Liver (tissue), 9 donors: ENCODE measurements around the gene PARP4. TPM values are rescaled to one million over a fixed set of nuclear protein-coding genes. Genes with fewer than 3 reads are reported as not detected.
"Not testable (repeated sequence)": the region's sequence is repeated elsewhere in the genome, so short reads cannot be mapped to it uniquely, and the experiment has no call there.

ENCODE experiments used
- DNase-seq: peaks from one replicate; pipeline ENCODE4 v3.0.0-alpha.2; 2017; ENCODE audit warnings: low spot score
- H3K27ac ChIP-seq, 2 donors: one replicate each; pipeline ENCODE4 v1.7.0; 2013; ENCODE audit warnings: inconsistent platforms in 2 of 2, low read length in 2 of 2, control low read depth in 1 of 2, low read depth in 1 of 2, mild to moderate bottlenecking in 1 of 2
- H3K27me3 ChIP-seq, 4 donors: one replicate each; pipeline versions ENCODE4 v1.6.1 to v1.7.0; 2013; ENCODE audit warnings: low read length in 3 of 4, inconsistent platforms in 1 of 4, mild to moderate bottlenecking in 1 of 4, moderate library complexity in 1 of 4; ENCODE audit not compliant: control insufficient read depth in 4 of 4, insufficient read depth in 4 of 4
- H3K36me3 ChIP-seq, 4 donors: one replicate each; pipeline versions ENCODE4 v1.6.1 to v1.7.0; 2013; ENCODE audit warnings: low read length in 3 of 4, mild to moderate bottlenecking in 3 of 4, low read depth in 1 of 4, moderate library complexity in 1 of 4; ENCODE audit not compliant: control insufficient read depth in 4 of 4, insufficient read depth in 3 of 4
- H3K4me1 ChIP-seq, 4 donors: one replicate each; pipeline versions ENCODE4 v1.6.1 to v1.7.0; 2013; ENCODE audit warnings: low read length in 3 of 4, mild to moderate bottlenecking in 3 of 4, moderate library complexity in 1 of 4; ENCODE audit not compliant: control insufficient read depth in 4 of 4, insufficient read depth in 4 of 4
- H3K4me3 ChIP-seq, 3 donors: one replicate each; pipeline versions ENCODE4 v1.6.1 to v1.7.0; 2013; ENCODE audit warnings: low read length in 3 of 3, control low read depth in 1 of 3, low read depth in 1 of 3, mild to moderate bottlenecking in 1 of 3
- H3K9ac ChIP-seq, 2 donors: one replicate each; pipeline ENCODE4 v1.7.0; 2013; ENCODE audit warnings: low read length in 2 of 2, mild to moderate bottlenecking in 2 of 2, moderate library complexity in 2 of 2, control low read depth in 1 of 2, low read depth in 1 of 2
- H3K9me3 ChIP-seq, 4 donors: one replicate each; pipeline versions ENCODE4 v1.6.1 to v1.7.0; 2013; ENCODE audit warnings: low read length in 3 of 4; ENCODE audit not compliant: control insufficient read depth in 4 of 4
- EGR1 ChIP-seq, 2 donors: IDR thresholded peaks; 2 replicates each; pipeline ENCODE4 v1.6.1; 2016 to 2018; ENCODE audit warnings: antibody characterized with exemption in 2 of 2, low read depth in 2 of 2
- FOXA2 ChIP-seq: IDR thresholded peaks from 2 replicates; pipeline ENCODE4 v1.6.1; 2016; ENCODE audit warnings: antibody characterized with exemption
- HNF4A ChIP-seq, 2 donors: conservative IDR thresholded peaks; 2 replicates each; pipeline ENCODE4 v1.6.1; 2016; ENCODE audit warnings: antibody characterized with exemption in 2 of 2, mild to moderate bottlenecking in 2 of 2
- HNF4G ChIP-seq: IDR thresholded peaks from 2 replicates; pipeline ENCODE4 v1.6.1; 2016; ENCODE audit warnings: antibody characterized with exemption
- JUND ChIP-seq, 2 donors: IDR thresholded peaks; 2 replicates each; pipeline ENCODE4 v1.6.1; 2016; ENCODE audit warnings: antibody characterized with exemption in 2 of 2
- NR2F2 ChIP-seq: IDR thresholded peaks from 2 replicates; pipeline ENCODE4 v1.6.1; 2016; ENCODE audit warnings: antibody characterized with exemption
- SP1 ChIP-seq: IDR thresholded peaks from 2 replicates; pipeline ENCODE4 v1.6.1; 2018; ENCODE audit warnings: antibody characterized with exemption, mild to moderate bottlenecking
- TAF1 ChIP-seq: conservative IDR thresholded peaks from 2 replicates; pipeline ENCODE4 v1.6.1; 2016; ENCODE audit warnings: antibody characterized with exemption, mild to moderate bottlenecking
- YY1 ChIP-seq: IDR thresholded peaks from 2 replicates; pipeline ENCODE4 v1.6.1; 2016; ENCODE audit warnings: antibody characterized with exemption, mild to moderate bottlenecking
- WGBS: extraction: QIAGEN DNeasy Blood & Tissue Kit; methylation state at CpG from one replicate; pipeline ENCODE4 v1.1.7; 2013; 5-methylcytosine and 5-hydroxymethylcytosine counted together
- polyA plus RNA-seq, 2 donors: library from polyadenylated mRNA; stranded (reverse) in 1 of 2; unstranded in 1 of 2; fragments of 200-250 nt in 1 of 2; fragments of >200 nt in 1 of 2; fragmentation: Nextera tagmentation in 1 of 2; extraction: Ambion mirVana in 1 of 2; gene quantifications; one replicate each; pipeline versions ENCODE4 v1.2.1 to v1.2.3, GENCODE V29; 2013 to 2015
- total RNA-seq, 2 donors: library from RNA; depleted of rRNA; stranded (reverse); fragments of >200 nt; gene quantifications; one replicate each; pipeline ENCODE4 v1.2.3, GENCODE V29; 2014
- TF ChIP-seq, protein P1 (sequence below): IDR thresholded peaks from 2 replicates; pipeline ENCODE4 v1.6.1; 2016; ENCODE audit warnings: antibody characterized with exemption
- TF ChIP-seq, protein P2 (sequence below): IDR thresholded peaks from 2 replicates; pipeline ENCODE4 v1.6.1; 2016; ENCODE audit warnings: antibody characterized with exemption, mild to moderate bottlenecking
- TF ChIP-seq, protein P3 (sequence below): IDR thresholded peaks from 2 replicates; pipeline ENCODE4 v1.6.1; 2016; ENCODE audit warnings: antibody characterized with exemption
- donor health status: healthy.
- donor health status: healthy.
- donor health status: healthy.
- donor health status: healthy.
- donor health status: healthy.

Gene PARP4
- total and polyA plus RNA-seq, 4 donors: 10.7 to 29.3 (median 17.7) TPM

DNA sequence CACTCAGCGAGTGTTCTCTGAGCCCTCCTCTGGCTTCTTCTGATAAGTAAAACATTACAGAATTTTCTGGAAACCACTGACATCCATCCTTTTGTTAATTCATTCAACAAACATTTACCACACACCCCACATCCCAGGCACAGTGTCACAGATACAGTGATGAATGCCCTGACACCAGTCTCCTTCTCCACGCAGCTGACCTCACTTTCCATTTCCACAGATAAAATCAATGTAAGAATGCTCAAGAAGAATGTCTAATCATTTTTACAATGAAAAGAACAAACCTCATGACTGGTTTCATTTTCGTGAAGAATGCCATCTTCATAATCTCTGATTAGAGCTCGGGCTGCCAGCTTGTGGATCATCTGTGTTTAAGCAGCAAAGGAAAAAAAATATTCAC is 69.2 kb downstream of the PARP4 start (continued):
- no peak for TF ChIP-seq EGR1 (IDR thresholded peaks at IDR 0.05; ENCODE audit: low read depth in 2 of 2)
- TF ChIP-seq TAF1: no peak
- no peak for TF ChIP-seq HNF4A (conservative IDR thresholded peaks at IDR 0.05)
- no peak for TF ChIP-seq HNF4G
- TF ChIP-seq JUND (IDR thresholded peaks at IDR 0.05): no peak
- TF ChIP-seq FOXA2: no peak

DNA sequence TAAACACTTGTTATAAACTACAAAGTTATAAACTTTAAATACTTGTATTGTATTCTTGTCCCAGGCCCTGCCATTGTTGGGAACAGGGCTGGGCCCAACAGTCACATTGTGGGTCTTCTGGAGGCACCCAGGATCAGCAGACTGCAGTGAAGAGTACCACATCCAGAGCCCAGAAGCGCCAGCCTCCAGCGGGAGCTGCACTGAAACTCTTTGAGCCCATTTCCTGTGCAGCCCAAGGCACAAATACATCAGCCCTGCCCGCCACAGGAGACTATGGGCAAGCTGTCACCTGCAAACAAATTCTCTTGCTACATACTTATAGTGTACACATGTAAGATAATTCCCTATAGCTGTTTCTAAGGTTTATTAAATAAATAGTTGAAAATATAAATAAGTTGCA is 86.5 kb downstream of the PARP4 start:
- 99% methylated on average over 3 of the region's 3 CpGs for WGBS
- H3K9me3 ChIP-seq: not testable (repeated sequence)
- peaks cover 14 to 44% (median 27%) of the 10 kb centered on the region in 4 donors for H3K36me3 ChIP-seq

DNA sequence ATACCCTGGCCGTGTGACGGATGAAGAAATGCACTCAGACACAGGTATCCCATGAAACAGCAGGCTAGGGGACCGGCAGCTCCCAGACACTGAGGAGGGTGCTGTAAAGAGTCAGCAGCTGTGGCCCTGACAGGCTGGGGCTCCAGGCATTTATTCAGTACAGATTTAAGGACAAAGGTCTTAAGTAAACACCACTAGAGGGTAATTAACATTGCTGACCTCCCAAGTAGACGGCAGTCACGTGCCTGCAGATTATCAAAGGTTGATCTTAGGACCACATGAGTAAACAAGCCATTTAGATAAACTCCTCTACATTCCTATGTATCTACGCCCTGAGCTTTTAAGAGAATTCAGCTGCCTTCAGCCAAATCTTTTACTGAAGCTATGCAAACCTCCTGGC is 92.9 kb downstream of the PARP4 start:
- peaks cover 10 to 28% (median 27%) of the 10 kb centered on the region in 4 donors for H3K36me3 ChIP-seq
- not testable (repeated sequence) for H3K27ac ChIP-seq, H3K9ac ChIP-seq, H3K4me1 ChIP-seq, H3K9me3 ChIP-seq, H3K27me3 ChIP-seq, DNase-seq, H3K4me3 ChIP-seq
- 90% methylated on average over 6 of the region's 6 CpGs for WGBS

More for the DNA sequence above, 86.5 kb downstream of the PARP4 start:
- not testable (repeated sequence) for DNase-seq, H3K4me1 ChIP-seq, H3K9ac ChIP-seq, H3K27me3 ChIP-seq, H3K27ac ChIP-seq, H3K4me3 ChIP-seq

DNA sequence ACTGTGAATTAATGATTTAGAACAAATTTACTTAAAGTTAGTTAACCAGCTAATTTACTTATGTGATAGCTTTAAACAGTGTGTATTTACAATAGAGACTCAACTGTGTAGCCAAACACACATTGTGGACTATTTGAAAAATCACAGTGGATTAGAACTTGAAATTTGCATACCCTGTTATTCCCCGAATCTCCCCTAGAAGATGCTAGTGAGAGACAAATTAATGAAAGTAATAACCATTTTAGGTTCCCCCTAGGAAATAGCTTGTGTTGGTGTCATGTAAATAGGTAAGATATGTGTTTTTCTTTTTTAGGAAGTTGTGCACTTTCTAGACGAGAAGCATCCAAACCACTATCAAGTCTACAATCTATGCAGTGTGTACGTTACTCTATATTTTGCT is 104.7 kb downstream of the PARP4 start:
- 74% methylated on average over 3 of the region's 3 CpGs for WGBS
- no peaks in the 10 kb centered on the region for H3K4me1 ChIP-seq
- no peaks in the 10 kb centered on the region for H3K9me3 ChIP-seq
- H3K27me3 ChIP-seq: no peaks in the 10 kb centered on the region
- H3K4me3 ChIP-seq: no peak overlapping the region
- H3K9ac ChIP-seq: no peak overlapping the region
- no peak for DNase-seq
- no peak overlapping the region for H3K27ac ChIP-seq
- no peaks in the 10 kb centered on the region for H3K36me3 ChIP-seq
- TF ChIP-seq, protein P1, sequence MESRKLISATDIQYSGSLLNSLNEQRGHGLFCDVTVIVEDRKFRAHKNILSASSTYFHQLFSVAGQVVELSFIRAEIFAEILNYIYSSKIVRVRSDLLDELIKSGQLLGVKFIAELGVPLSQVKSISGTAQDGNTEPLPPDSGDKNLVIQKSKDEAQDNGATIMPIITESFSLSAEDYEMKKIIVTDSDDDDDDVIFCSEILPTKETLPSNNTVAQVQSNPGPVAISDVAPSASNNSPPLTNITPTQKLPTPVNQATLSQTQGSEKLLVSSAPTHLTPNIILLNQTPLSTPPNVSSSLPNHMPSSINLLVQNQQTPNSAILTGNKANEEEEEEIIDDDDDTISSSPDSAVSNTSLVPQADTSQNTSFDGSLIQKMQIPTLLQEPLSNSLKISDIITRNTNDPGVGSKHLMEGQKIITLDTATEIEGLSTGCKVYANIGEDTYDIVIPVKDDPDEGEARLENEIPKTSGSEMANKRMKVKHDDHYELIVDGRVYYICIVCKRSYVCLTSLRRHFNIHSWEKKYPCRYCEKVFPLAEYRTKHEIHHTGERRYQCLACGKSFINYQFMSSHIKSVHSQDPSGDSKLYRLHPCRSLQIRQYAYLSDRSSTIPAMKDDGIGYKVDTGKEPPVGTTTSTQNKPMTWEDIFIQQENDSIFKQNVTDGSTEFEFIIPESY: no peak
- TF ChIP-seq YY1 (no peak), NR2F2 (no peak), SP1 (no peak), JUND (IDR thresholded peaks at IDR 0.05) (no peak), EGR1 (IDR thresholded peaks at IDR 0.05; ENCODE audit: low read depth in 2 of 2) (no peak), HNF4G (no peak)
- TF ChIP-seq, protein P2, sequence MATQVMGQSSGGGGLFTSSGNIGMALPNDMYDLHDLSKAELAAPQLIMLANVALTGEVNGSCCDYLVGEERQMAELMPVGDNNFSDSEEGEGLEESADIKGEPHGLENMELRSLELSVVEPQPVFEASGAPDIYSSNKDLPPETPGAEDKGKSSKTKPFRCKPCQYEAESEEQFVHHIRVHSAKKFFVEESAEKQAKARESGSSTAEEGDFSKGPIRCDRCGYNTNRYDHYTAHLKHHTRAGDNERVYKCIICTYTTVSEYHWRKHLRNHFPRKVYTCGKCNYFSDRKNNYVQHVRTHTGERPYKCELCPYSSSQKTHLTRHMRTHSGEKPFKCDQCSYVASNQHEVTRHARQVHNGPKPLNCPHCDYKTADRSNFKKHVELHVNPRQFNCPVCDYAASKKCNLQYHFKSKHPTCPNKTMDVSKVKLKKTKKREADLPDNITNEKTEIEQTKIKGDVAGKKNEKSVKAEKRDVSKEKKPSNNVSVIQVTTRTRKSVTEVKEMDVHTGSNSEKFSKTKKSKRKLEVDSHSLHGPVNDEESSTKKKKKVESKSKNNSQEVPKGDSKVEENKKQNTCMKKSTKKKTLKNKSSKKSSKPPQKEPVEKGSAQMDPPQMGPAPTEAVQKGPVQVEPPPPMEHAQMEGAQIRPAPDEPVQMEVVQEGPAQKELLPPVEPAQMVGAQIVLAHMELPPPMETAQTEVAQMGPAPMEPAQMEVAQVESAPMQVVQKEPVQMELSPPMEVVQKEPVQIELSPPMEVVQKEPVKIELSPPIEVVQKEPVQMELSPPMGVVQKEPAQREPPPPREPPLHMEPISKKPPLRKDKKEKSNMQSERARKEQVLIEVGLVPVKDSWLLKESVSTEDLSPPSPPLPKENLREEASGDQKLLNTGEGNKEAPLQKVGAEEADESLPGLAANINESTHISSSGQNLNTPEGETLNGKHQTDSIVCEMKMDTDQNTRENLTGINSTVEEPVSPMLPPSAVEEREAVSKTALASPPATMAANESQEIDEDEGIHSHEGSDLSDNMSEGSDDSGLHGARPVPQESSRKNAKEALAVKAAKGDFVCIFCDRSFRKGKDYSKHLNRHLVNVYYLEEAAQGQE: no peak
- TF ChIP-seq, protein P3, sequence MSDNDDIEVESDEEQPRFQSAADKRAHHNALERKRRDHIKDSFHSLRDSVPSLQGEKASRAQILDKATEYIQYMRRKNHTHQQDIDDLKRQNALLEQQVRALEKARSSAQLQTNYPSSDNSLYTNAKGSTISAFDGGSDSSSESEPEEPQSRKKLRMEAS: no peak
